ENCODE data around the gene HEATR3. TPM values are rescaled to one million over a fixed set of nuclear protein-coding genes. Genes with fewer than 3 reads are reported as not detected.

HEATR3 gene
- total RNA-seq, 1 donor from 2014 or later, result 17.7 TPM

- no peak for DNase-seq (ENCODE audit: low spot score)
Observed at GRCh38 chr16:50056226-50056625, 9.5 kb upstream of the HEATR3 start.

- DNase-seq (ENCODE audit: low spot score), result no peak
Observed at GRCh38 chr16:50058091-50058771, 7.5 kb upstream of the HEATR3 start.

GRCh38 chr16:50059111-50059510 lies 6.7 kb upstream of the HEATR3 start:
- DNase-seq (ENCODE audit: low spot score), result no peak

GRCh38 chr16:50059669-50060068 lies 6.1 kb upstream of the HEATR3 start:
- DNase-seq (ENCODE audit: low spot score), result no peak

GRCh38 chr16:50061326-50061725 lies 4.4 kb upstream of the HEATR3 start:
- no peak for DNase-seq (ENCODE audit: low spot score)

- DNase-seq (ENCODE audit: low spot score), result no peak
Observed at GRCh38 chr16:50065241-50065623, 538 bp upstream of the HEATR3 start.

GRCh38 chr16:50066482-50067289 lies 916 bp downstream of the HEATR3 start:
- no peak for DNase-seq (ENCODE audit: low spot score)

- DNase-seq (ENCODE audit: low spot score), result no peak
Observed at GRCh38 chr16:50067290-50067853, 1.6 kb downstream of the HEATR3 start.

GRCh38 chr16:50068550-50068949 lies 2.8 kb downstream of the HEATR3 start:
- no peak for DNase-seq (ENCODE audit: low spot score)

- DNase-seq (ENCODE audit: low spot score), result no peak
Observed at GRCh38 chr16:50069060-50069459, 3.3 kb downstream of the HEATR3 start.

- no peak for DNase-seq (ENCODE audit: low spot score)
Observed at GRCh38 chr16:50071075-50071671, 5.4 kb downstream of the HEATR3 start.

GRCh38 chr16:50072730-50073129 lies 7.0 kb downstream of the HEATR3 start:
- DNase-seq (ENCODE audit: low spot score), result no peak

- DNase-seq (ENCODE audit: low spot score), result no peak
Observed at GRCh38 chr16:50079397-50080140, 13.8 kb downstream of the HEATR3 start.

- DNase-seq (ENCODE audit: low spot score), result no peak
Observed at GRCh38 chr16:50081428-50082018, 15.8 kb downstream of the HEATR3 start.

GRCh38 chr16:50083996-50084395 lies 18.2 kb downstream of the HEATR3 start:
- no peak for DNase-seq (ENCODE audit: low spot score)

GRCh38 chr16:50086176-50086575 lies 20.4 kb downstream of the HEATR3 start:
- DNase-seq (ENCODE audit: low spot score), result no peak

- no peak for DNase-seq (ENCODE audit: low spot score)
Observed at GRCh38 chr16:50088302-50088701, 22.5 kb downstream of the HEATR3 start.

GRCh38 chr16:50092891-50093290 lies 27.1 kb downstream of the HEATR3 start:
- DNase-seq (ENCODE audit: low spot score), result no peak

GRCh38 chr16:50093607-50094539 lies 28.1 kb downstream of the HEATR3 start:
- peak; percentile 68 for DNase-seq (ENCODE audit: low spot score)

- DNase-seq (ENCODE audit: low spot score), result no peak
Observed at GRCh38 chr16:50096791-50097190, 31.0 kb downstream of the HEATR3 start.

Data from mucosa of gallbladder (tissue), 1 donor.